HepG2 (cell line): ENCODE results near the gene DAB2IP. TPM values are rescaled to one million over a fixed set of nuclear protein-coding genes. Genes with fewer than 3 reads are reported as not detected.

ENCODE experiments used
- ATAC-seq: fragments of 200-7000 bp; cut with Tn5 transposase; 3 replicates; pipeline ENCODE4 v1.9.1; 2020; ENCODE audit warnings: mild to moderate bottlenecking, moderate library complexity
- BruUV-seq: library from RNA; stranded (reverse); fragments of 400-500 nt; replicated peaks from 2 replicates; lab custom pipeline; 2021; lab: Mats Ljungman, UMichigan
- CTCF ChIA-PET: fragments of 300-600 bp; formaldehyde crosslinking; extraction: SDS; loops from one replicate; lab custom pipeline; 2021; ENCODE audit warnings: low total read pairs, inconsistent platforms, low intra/inter-chr PET ratio; lab: Yijun Ruan, JAX
- POLR2A ChIA-PET: fragments of 350-600 bp; sonication (Branson Sonifier 250); formaldehyde crosslinking; loops from one replicate; lab custom pipeline; 2020; ENCODE audit warnings: antibody characterized with exemption, inconsistent platforms; lab: Yijun Ruan, JAX
- DNase-seq: peaks from one replicate; pipeline ENCODE4 v3.0.0-alpha.2; 2015; ENCODE audit warnings: low spot score
- FAIRE-seq: peaks from 3 replicates; lab custom pipeline; 2011; peaks lifted over from hg19 to GRCh38; lab: Jason Lieb, UNC
- H2AFZ ChIP-seq: one replicate; pipeline ENCODE4 v1.6.1; 2011; ENCODE audit warnings: low read length, inconsistent platforms
- H3K27ac ChIP-seq: fragments of 300-600 bp; 3 replicates; pipeline ENCODE4 v1.8.0; 2011; ENCODE audit warnings: mixed run types, mild to moderate bottlenecking, mixed read lengths, low read length, inconsistent platforms; ENCODE audit not compliant: insufficient read depth; ENCODE audit errors: extremely low read length
- H3K27me3 ChIP-seq, 2 experiments: fragments of 200-600 bp in 1 of 2; 2 replicates in 1 of 2; 3 replicates in 1 of 2; pipeline versions ENCODE4 v1.6.0 to v1.8.0; 2011; ENCODE audit warnings: low read length in 2 of 2, mild to moderate bottlenecking in 2 of 2, moderate library complexity in 2 of 2, inconsistent platforms in 1 of 2; ENCODE audit not compliant: insufficient read depth in 2 of 2, control insufficient read depth in 1 of 2
- H3K36me3 ChIP-seq, 2 experiments: fragments of 200-600 bp in 1 of 2; replicated peaks in 1 of 2; 2 replicates in 1 of 2; 3 replicates in 1 of 2; pipeline versions ENCODE4 v1.5.1 to v1.8.0; 2011; ENCODE audit warnings: low read length in 2 of 2, inconsistent platforms in 1 of 2; ENCODE audit not compliant: insufficient read depth in 2 of 2, control insufficient read depth in 1 of 2
- H3K4me1 ChIP-seq: 2 replicates; pipeline ENCODE4 v1.5.1; 2012; ENCODE audit warnings: low read length, inconsistent platforms; ENCODE audit not compliant: insufficient read depth
- H3K4me2 ChIP-seq: 2 replicates; pipeline ENCODE4 v1.6.0; 2011; ENCODE audit warnings: low read depth, low read length, inconsistent platforms
- H3K4me3 ChIP-seq, 3 experiments: fragments of 200-600 bp in 1 of 3; sonication (generic), shearing (Covaris generic) in 1 of 3; replicated peaks in 1 of 3; 2 replicates each; pipeline ENCODE4 v1.5.1; 2011 to 2016; ENCODE audit warnings: low read length in 3 of 3, inconsistent platforms in 2 of 3, low read depth in 2 of 3, mild to moderate bottlenecking in 2 of 3, control low read depth in 1 of 3, mixed read lengths in 1 of 3; ENCODE audit not compliant: insufficient read depth in 1 of 3
- H3K79me2 ChIP-seq: one replicate; pipeline ENCODE4 v1.6.1; 2011; ENCODE audit warnings: low read length, inconsistent platforms; ENCODE audit not compliant: insufficient read depth
- H3K9ac ChIP-seq: 2 replicates; pipeline ENCODE4 v1.6.0; 2011; ENCODE audit warnings: mild to moderate bottlenecking, low read depth, low read length, inconsistent platforms; ENCODE audit not compliant: insufficient read depth
- H3K9me3 ChIP-seq: 2 replicates; pipeline ENCODE4 v1.5.1; 2012; ENCODE audit warnings: mild to moderate bottlenecking, low read length
- H4K20me1 ChIP-seq: 2 replicates; pipeline ENCODE4 v1.6.0; 2011; ENCODE audit warnings: inconsistent platforms, mild to moderate bottlenecking, low read length, moderate library complexity; ENCODE audit not compliant: insufficient read depth
- ELF4 ChIP-seq: sonication (generic); formaldehyde crosslinking; IDR thresholded peaks from 2 replicates; pipeline ENCODE4 v1.5.0; 2020; ENCODE audit warnings: missing genetic modification reagents, mild to moderate bottlenecking, moderate library complexity, borderline replicate concordance
- FOXP1 ChIP-seq, 2 experiments: fragments of 450-650 bp in 1 of 2; IDR thresholded peaks; 2 replicates each; pipeline ENCODE4 v1.6.1; 2017 to 2018; ENCODE audit warnings: antibody characterized with exemption in 1 of 2
- HIVEP1 ChIP-seq: sonication (generic); formaldehyde crosslinking; IDR thresholded peaks from 2 replicates; pipeline ENCODE4 v1.4.0; 2020; ENCODE audit warnings: mild to moderate bottlenecking, missing genetic modification reagents
- HNRNPL ChIP-seq: fragments of 200-400 bp; formaldehyde crosslinking; IDR thresholded peaks from 2 replicates; pipeline ENCODE4 v1.6.1; 2017; ENCODE audit warnings: mild to moderate bottlenecking, low read depth, low read length
- MED1 ChIP-seq: sonication (generic); formaldehyde crosslinking; IDR thresholded peaks from 2 replicates; pipeline ENCODE4 v1.4.0; 2020; ENCODE audit warnings: missing genetic modification reagents
- NFKB2 ChIP-seq: sonication (generic); formaldehyde crosslinking; IDR thresholded peaks from 2 replicates; pipeline ENCODE4 v1.4.0; 2020; ENCODE audit warnings: missing genetic modification reagents, borderline replicate concordance
- RBM39 ChIP-seq: fragments of 200-400 bp; formaldehyde crosslinking; IDR thresholded peaks from one replicate; pipeline ENCODE4 v1.6.1; 2018; ENCODE audit warnings: antibody characterized with exemption, mild to moderate bottlenecking, low read depth, low read length; ENCODE audit not compliant: poor library complexity, severe bottlenecking
- SRSF4 ChIP-seq: fragments of 200-400 bp; formaldehyde crosslinking; IDR thresholded peaks from one replicate; pipeline ENCODE4 v1.6.1; 2018; ENCODE audit warnings: mild to moderate bottlenecking, low read depth, low read length, moderate library complexity; ENCODE audit not compliant: poor library complexity, severe bottlenecking
- ZBTB38 ChIP-seq: sonication (generic); formaldehyde crosslinking; IDR thresholded peaks from 2 replicates; pipeline ENCODE4 v1.5.1; 2020; ENCODE audit warnings: mild to moderate bottlenecking, missing genetic modification reagents
- ZNF18 ChIP-seq: sonication (generic); formaldehyde crosslinking; IDR thresholded peaks from 2 replicates; pipeline ENCODE4 v1.8.0; 2022; ENCODE audit warnings: mild to moderate bottlenecking, missing genetic modification reagents; ENCODE audit not compliant: insufficient replicate concordance
- ZNF180 ChIP-seq: sonication (generic); formaldehyde crosslinking; IDR thresholded peaks from 2 replicates; pipeline ENCODE4 v1.4.0; 2020; ENCODE audit warnings: low read depth, missing genetic modification reagents, borderline replicate concordance
- ZNF335 ChIP-seq: sonication (generic); formaldehyde crosslinking; IDR thresholded peaks from 2 replicates; pipeline ENCODE4 v1.4.0; 2020; ENCODE audit warnings: missing genetic modification reagents
- ZNF550 ChIP-seq: sonication (generic); formaldehyde crosslinking; IDR thresholded peaks from 2 replicates; pipeline ENCODE4 v1.4.0; 2020; ENCODE audit warnings: mild to moderate bottlenecking, missing genetic modification reagents, borderline replicate concordance
- ZNF878 ChIP-seq: sonication (generic); formaldehyde crosslinking; IDR thresholded peaks from 2 replicates; pipeline ENCODE4 v1.8.1; 2023; ENCODE audit warnings: mild to moderate bottlenecking, missing genetic modification reagents, moderate library complexity
- WGBS: methylation state at CpG from one replicate; pipeline ENCODE4 v1.1.6; 2017; ENCODE audit warnings: low lambda C conversion rate; 5-methylcytosine and 5-hydroxymethylcytosine counted together
- in situ Hi-C: cut with HindIII; loops from 2 replicates; pipeline ENCODE4 v1.10.0; 2017; ENCODE audit warnings: low pct_unique_long_range_greater_than_20kb; ENCODE audit not compliant: extremely low pct_ligation_motif_present
- intact Hi-C: fragments of 100-400 bp; cut with micrococcal nuclease; formaldehyde crosslinking; loops from one replicate; pipeline ENCODE4 v1.10.0; 2022; ENCODE audit not compliant: unreplicated experiment
- polyA plus RNA-seq, 8 experiments: library from polyadenylated mRNA; depleted of rRNA in 3 of 8; stranded (reverse) in 7 of 8; unstranded in 1 of 8; fragments of >200 nt; fragmentation: Illumina TruSeq in 4 of 8; extraction: Trizol in 4 of 8; gene quantifications; 2 replicates each; pipeline versions ENCODE4 v1.2.1 to v1.2.3, GENCODE V29; 2011 to 2016; ENCODE audit warnings: low read depth in 4 of 8, missing spikeins in 1 of 8, mixed read lengths in 1 of 8; ENCODE audit not compliant: insufficient read depth in 1 of 8
- total RNA-seq, 5 experiments: library from RNA; depleted of rRNA; stranded (reverse); fragments of >200 nt; fragmentation: Illumina TruSeq; extraction: Trizol; gene quantifications; 2 replicates each; pipeline ENCODE4 v1.2.3, GENCODE V29; 2016; ENCODE audit warnings: low read depth in 1 of 5
- TF ChIP-seq, protein P1 (sequence below): sonication (generic); formaldehyde crosslinking; IDR thresholded peaks from 2 replicates; pipeline ENCODE4 v1.4.0; 2020; ENCODE audit warnings: missing genetic modification reagents, mild to moderate bottlenecking, borderline replicate concordance
- TF ChIP-seq, protein P2 (sequence below): sonication (generic); formaldehyde crosslinking; IDR thresholded peaks from 2 replicates; pipeline ENCODE4 v1.9.0; 2022; ENCODE audit warnings: missing genetic modification reagents, mild to moderate bottlenecking, borderline replicate concordance

The DAB2IP gene
- total and polyA plus RNA-seq, 2 of the 13 experiments (the other 11 are each of a cell fraction or from before 2014, with no cell fraction given), result 25.3 to 37.9 TPM

GRCh38 chr9:121750715-121751623 lies 99.5 kb downstream of the DAB2IP start:
- Histone ChIP-seq H4K20me1 (no peaks in the 10 kb centered on the region), H3K4me1 (peaks cover 71% of the 10 kb centered on the region), H3K9ac (peak overlapping the region; percentile 67), H3K9me3 (no peaks in the 10 kb centered on the region), H3K4me3 (peak overlapping the region in 2 of 3 experiments; percentile 23 to 58; a peak in 4 of 6 replicates), H3K4me2 (peak overlapping the region; percentile 70), H3K27ac (peak overlapping the region; percentile 91), H2AFZ (no peak overlapping the region), H3K79me2 (peaks cover 58% of the 10 kb centered on the region), H3K36me3 (peaks cover 12 to 34% of the 10 kb centered on the region in 2 experiments), H3K27me3 (no peaks in the 10 kb centered on the region)
- DNase-seq (peak; percentile 93), ATAC-seq (peak; percentile 95), FAIRE-seq (peak; percentile 96)
- ChIA-PET CTCF (no interaction called here), POLR2A (interaction anchor here (0.7 to 4.0 kb wide), 11 partner anchors 9 to 240 kb away, joined by 3 to 49 read pairs (median 4); no protein-coding TSS in a partner anchor)
- intact Hi-C loops (loop anchor here (1.0 kb wide), 1 partner anchor 14 kb away; no protein-coding TSS in a partner anchor), in situ Hi-C loops (no loop called here)
- WGBS, result 26% methylated on average over 13 of the region's 17 CpGs
- TSS peak; percentile 40 for BruUV-seq
- TF ChIP-seq ZNF180 (no peak), FOXP1 (IDR thresholded peaks at IDR 0.05) (no peak), FOXP1 (CRISPR knock-in tag; IDR thresholded peaks at IDR 0.05) (0 out of 2 replicates have a peak, but pooled peaks have one; percentile 22), ZNF878 (CRISPR knock-in tag) (no peak; the same call in 1 of the 2 replicates), ELF4 (CRISPR knock-in tag) (no peak), RBM39 (no peak), NFKB2 (no peak), SRSF4 (no peak), ZNF335 (no peak), MED1 (peak; percentile 74; the same call in 1 of the 2 replicates), ZNF550 (CRISPR knock-in tag) (0 out of 2 replicates have a peak, but pooled peaks have one; percentile 46), HIVEP1 (peak; percentile 59; the same call in 1 of the 2 replicates), ZBTB38 (CRISPR knock-in tag) (no peak), HNRNPL (peak; percentile 99), ZNF18 (no peak)
- TF ChIP-seq, protein P1, sequence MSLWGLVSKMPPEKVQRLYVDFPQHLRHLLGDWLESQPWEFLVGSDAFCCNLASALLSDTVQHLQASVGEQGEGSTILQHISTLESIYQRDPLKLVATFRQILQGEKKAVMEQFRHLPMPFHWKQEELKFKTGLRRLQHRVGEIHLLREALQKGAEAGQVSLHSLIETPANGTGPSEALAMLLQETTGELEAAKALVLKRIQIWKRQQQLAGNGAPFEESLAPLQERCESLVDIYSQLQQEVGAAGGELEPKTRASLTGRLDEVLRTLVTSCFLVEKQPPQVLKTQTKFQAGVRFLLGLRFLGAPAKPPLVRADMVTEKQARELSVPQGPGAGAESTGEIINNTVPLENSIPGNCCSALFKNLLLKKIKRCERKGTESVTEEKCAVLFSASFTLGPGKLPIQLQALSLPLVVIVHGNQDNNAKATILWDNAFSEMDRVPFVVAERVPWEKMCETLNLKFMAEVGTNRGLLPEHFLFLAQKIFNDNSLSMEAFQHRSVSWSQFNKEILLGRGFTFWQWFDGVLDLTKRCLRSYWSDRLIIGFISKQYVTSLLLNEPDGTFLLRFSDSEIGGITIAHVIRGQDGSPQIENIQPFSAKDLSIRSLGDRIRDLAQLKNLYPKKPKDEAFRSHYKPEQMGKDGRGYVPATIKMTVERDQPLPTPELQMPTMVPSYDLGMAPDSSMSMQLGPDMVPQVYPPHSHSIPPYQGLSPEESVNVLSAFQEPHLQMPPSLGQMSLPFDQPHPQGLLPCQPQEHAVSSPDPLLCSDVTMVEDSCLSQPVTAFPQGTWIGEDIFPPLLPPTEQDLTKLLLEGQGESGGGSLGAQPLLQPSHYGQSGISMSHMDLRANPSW (CRISPR knock-in tag), result 0 out of 2 replicates have a peak, but pooled peaks have one; percentile 66
- TF ChIP-seq, protein P2, sequence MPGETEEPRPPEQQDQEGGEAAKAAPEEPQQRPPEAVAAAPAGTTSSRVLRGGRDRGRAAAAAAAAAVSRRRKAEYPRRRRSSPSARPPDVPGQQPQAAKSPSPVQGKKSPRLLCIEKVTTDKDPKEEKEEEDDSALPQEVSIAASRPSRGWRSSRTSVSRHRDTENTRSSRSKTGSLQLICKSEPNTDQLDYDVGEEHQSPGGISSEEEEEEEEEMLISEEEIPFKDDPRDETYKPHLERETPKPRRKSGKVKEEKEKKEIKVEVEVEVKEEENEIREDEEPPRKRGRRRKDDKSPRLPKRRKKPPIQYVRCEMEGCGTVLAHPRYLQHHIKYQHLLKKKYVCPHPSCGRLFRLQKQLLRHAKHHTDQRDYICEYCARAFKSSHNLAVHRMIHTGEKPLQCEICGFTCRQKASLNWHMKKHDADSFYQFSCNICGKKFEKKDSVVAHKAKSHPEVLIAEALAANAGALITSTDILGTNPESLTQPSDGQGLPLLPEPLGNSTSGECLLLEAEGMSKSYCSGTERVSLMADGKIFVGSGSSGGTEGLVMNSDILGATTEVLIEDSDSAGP (CRISPR knock-in tag), result peak; percentile 6; the same call in 1 of the 2 replicates
